Aorta (tissue), 5 donors: Measurements from ENCODE around the gene FEZF2. TPM values are rescaled to one million over a fixed set of nuclear protein-coding genes. Genes with fewer than 3 reads are reported as not detected.

Experiments
- ATAC-seq: fragments of 200-7000 bp; cut with Tn5 transposase; one replicate; pipeline ENCODE4 v1.9.1; 2022; ENCODE audit warnings: moderate library complexity; ENCODE audit not compliant: low FRiP score
- DNase-seq, 2 donors: peaks; one replicate each; pipeline ENCODE4 v3.0.0-alpha.2; 2020
- H3K27ac ChIP-seq, 2 donors: one replicate each; pipeline ENCODE4 v1.5.1; 2013; ENCODE audit warnings: low read length in 2 of 2, mild to moderate bottlenecking in 2 of 2, moderate library complexity in 2 of 2, control low read depth in 1 of 2, inconsistent platforms in 1 of 2, low read depth in 1 of 2
- H3K27me3 ChIP-seq, 2 donors: one replicate each; pipeline ENCODE4 v1.6.1; 2013; ENCODE audit warnings: control low read depth in 1 of 2, low read length in 1 of 2, mild to moderate bottlenecking in 1 of 2, moderate library complexity in 1 of 2; ENCODE audit not compliant: insufficient read depth in 2 of 2, control insufficient read depth in 1 of 2
- H3K36me3 ChIP-seq, 2 donors: one replicate each; pipeline ENCODE4 v1.6.1; 2013; ENCODE audit warnings: control low read depth in 1 of 2, low read length in 1 of 2, mild to moderate bottlenecking in 1 of 2; ENCODE audit not compliant: insufficient read depth in 2 of 2, control insufficient read depth in 1 of 2
- H3K4me1 ChIP-seq, 2 donors: one replicate each; pipeline ENCODE4 v1.6.1; 2013; ENCODE audit warnings: low read length in 2 of 2, control low read depth in 1 of 2, mild to moderate bottlenecking in 1 of 2, moderate library complexity in 1 of 2; ENCODE audit not compliant: insufficient read depth in 2 of 2, control insufficient read depth in 1 of 2
- H3K4me3 ChIP-seq, 2 donors: one replicate each; pipeline ENCODE4 v1.5.1; 2013; ENCODE audit warnings: low read length in 2 of 2, control low read depth in 1 of 2, mild to moderate bottlenecking in 1 of 2
- H3K9me3 ChIP-seq: one replicate; pipeline ENCODE4 v1.6.1; 2013; ENCODE audit warnings: mild to moderate bottlenecking, low read length; ENCODE audit not compliant: control insufficient read depth
- WGBS, 2 donors: extraction: QIAGEN DNeasy Blood & Tissue Kit; methylation state at CpG; one replicate each; pipeline ENCODE4 v1.1.7; 2013; 5-methylcytosine and 5-hydroxymethylcytosine counted together
- intact Hi-C, 2 donors: fragments of 100-400 bp; cut with DNase I; formaldehyde crosslinking; loops; one replicate each; pipeline versions ENCODE4 v1.14.2 to v1.15.0; 2022
- polyA plus RNA-seq, 2 donors: library from polyadenylated mRNA; stranded (reverse); fragments of 200-250 nt; gene quantifications; one replicate each; pipeline ENCODE4 v1.2.3, GENCODE V29; 2013
- total RNA-seq, 2 donors: library from RNA; stranded (reverse); fragmentation: NEBNext Ultra II Directional; extraction: Animal tissue kit (Norgen Biotek cat#: 25700); gene quantifications; one replicate each; pipeline ENCODE4 v1.2.1, GENCODE V29; 2021
- donor health status: healthy with polysubstance abuse.
- donor health status: Bipolar disorder and iron deficiency.
- donor health status: DM: no; HTN: no; CAD: no.
- donor health status: DM: no; HTN: no; CAD: no.
- donor health status: DM: yes; HTN: yes; CAD: no.

Gene FEZF2
- total and polyA plus RNA-seq, 4 donors: not detected

DNA sequence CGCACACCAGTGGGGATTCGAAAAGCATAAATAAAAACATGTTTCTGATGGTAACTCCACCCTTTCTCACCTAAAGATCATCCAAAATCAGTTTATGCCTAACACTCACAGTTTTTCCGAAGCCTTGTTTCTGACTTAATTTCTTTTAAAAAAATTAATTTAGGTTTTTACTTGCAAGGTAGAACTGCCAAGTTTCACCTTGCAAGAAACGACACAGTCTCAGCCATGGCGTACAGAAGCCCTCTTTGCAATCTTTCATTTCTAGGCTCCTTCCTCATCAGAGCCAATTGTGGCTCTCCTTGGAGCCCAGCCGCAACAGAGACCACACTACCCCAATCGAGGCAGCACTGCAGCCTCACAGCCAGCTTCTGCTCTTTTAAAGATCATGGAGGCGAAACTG is 31.0 kb upstream of the FEZF2 start:
- H3K4me1 ChIP-seq: no peaks in the 10 kb centered on the region
- ATAC-seq (no peak), DNase-seq (no peak)
- no peak overlapping the region for H3K4me3 ChIP-seq
- H3K27me3 ChIP-seq: peaks cover 0 to 2% of the 10 kb centered on the region in 2 donors
- H3K36me3 ChIP-seq: no peaks in the 10 kb centered on the region
- intact Hi-C loops: no loop called here
- WGBS, 2 donors: 81 to 85% methylated on average over 8 of the region's 8 CpGs
- no peaks in the 10 kb centered on the region for H3K9me3 ChIP-seq
- H3K27ac ChIP-seq: no peak overlapping the region

- ATAC-seq: no peak
- H3K4me3 ChIP-seq: no peak overlapping the region
- DNase-seq: no peak
- H3K9me3 ChIP-seq: no peaks in the 10 kb centered on the region
- no peak overlapping the region for H3K27ac ChIP-seq
- H3K27me3 ChIP-seq: peaks cover 0 to 2% of the 10 kb centered on the region in 2 donors
- 69 to 82% methylated on average over 3 of the region's 3 CpGs for WGBS, 2 donors
- intact Hi-C loops: no loop called here
- no peaks in the 10 kb centered on the region for H3K4me1 ChIP-seq
- no peaks in the 10 kb centered on the region for H3K36me3 ChIP-seq
These were observed 30.4 kb upstream of the FEZF2 start for GRCh38 chr3:62403765-62404164.

DNA sequence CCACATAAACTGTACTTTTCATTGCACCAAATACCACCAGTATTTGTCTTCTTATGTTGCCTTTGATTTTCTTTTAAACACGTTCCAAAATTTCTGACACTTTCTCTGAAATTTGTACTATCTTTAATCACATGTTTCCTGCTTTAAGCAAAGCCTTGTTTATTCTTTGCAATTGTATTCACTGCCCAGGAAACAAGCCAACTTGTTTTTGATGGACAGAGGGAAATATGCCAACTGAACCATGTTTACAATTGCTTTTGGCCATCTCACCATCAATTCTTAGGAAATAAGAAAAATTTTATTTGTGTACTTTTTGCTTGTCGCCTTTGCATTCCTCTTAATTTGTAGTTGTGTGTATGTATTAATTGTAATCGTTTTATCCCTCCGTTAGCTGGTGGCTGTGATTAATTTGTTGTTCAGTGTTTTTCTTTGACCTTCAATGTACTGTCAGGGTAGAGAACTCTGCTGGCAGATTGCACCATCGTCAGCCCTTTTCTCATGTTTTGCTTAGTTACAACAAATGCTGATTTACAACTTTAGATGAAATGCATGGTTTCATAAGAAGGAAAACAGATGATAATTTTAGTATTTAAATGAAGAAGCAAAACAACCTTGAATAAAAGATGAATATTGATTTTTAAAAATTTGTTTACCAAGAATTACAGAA is 19.4 kb upstream of the FEZF2 start:
- intact Hi-C loops: no loop called here
- no peak for DNase-seq
- H3K4me1 ChIP-seq: no peaks in the 10 kb centered on the region
- H3K36me3 ChIP-seq: no peaks in the 10 kb centered on the region
- H3K4me3 ChIP-seq: no peak overlapping the region
- no peak overlapping the region for H3K27ac ChIP-seq
- 46 to 59% methylated on average over 5 of the region's 5 CpGs for WGBS, 2 donors
- H3K9me3 ChIP-seq: peaks cover 4% of the 10 kb centered on the region
- H3K27me3 ChIP-seq: no peaks in the 10 kb centered on the region
- ATAC-seq: no peak

DNA sequence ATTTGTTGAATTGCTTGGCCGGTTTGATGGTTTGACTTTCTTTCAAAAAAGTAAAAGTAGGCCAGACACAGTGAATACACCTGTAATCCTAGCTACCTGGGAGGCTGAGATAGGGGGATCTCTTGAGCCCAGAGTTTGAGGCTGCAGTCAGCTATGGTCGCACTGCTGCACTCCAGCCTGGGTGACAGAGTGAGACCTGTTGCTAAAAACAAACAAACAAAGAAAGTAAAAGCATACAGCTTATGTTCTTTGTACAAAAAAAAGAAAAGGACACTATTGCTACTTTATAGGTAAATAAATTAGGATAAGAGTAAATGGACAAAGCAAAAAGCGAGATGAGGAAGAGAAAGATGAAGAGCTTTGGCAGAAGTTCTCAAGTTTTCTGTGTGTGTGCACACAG is 13.9 kb upstream of the FEZF2 start:
- DNase-seq: no peak
- intact Hi-C loops: no loop called here
- H3K27me3 ChIP-seq: no peaks in the 10 kb centered on the region
- no peak for ATAC-seq
- WGBS, 2 donors: 75 to 82% methylated on average over 3 of the region's 3 CpGs
- H3K27ac ChIP-seq: no peak overlapping the region
- H3K4me3 ChIP-seq: no peak overlapping the region
- H3K4me1 ChIP-seq: no peaks in the 10 kb centered on the region
- no peaks in the 10 kb centered on the region for H3K36me3 ChIP-seq
- H3K9me3 ChIP-seq: peaks cover 4% of the 10 kb centered on the region

GRCh38 chr3:62379321-62379798 is 6.0 kb upstream of the FEZF2 start:
- H3K27me3 ChIP-seq: peaks cover 0 to 2% of the 10 kb centered on the region in 2 donors
- ATAC-seq: no peak
- H3K4me1 ChIP-seq: no peaks in the 10 kb centered on the region
- DNase-seq: no peak
- H3K4me3 ChIP-seq: no peak overlapping the region
- intact Hi-C loops: no loop called here
- H3K27ac ChIP-seq: no peak overlapping the region
- 7% methylated on average over 21 of the region's 21 CpGs for WGBS, 2 donors
- no peaks in the 10 kb centered on the region for H3K9me3 ChIP-seq
- no peaks in the 10 kb centered on the region for H3K36me3 ChIP-seq

DNA sequence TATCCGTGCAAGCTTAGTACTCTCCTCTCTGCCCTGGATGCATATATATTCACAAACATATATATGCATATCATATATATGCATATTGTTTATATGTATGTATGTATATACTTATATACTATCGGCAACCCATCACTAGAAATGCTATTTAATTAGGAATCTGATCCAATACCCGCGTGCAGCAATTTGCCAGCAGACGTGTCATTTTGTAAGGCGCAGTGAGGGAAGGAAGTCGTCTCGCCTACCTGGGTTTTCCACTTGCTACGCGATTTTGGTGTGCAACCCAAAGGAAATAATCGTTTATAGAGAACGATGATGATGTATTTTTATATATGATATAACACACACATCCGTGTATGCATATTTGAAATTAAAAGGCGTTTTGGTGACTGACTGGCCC is 5.6 kb upstream of the FEZF2 start:
- DNase-seq (no peak), ATAC-seq (no peak)
- no peak overlapping the region for H3K4me3 ChIP-seq
- intact Hi-C loops: no loop called here
- no peaks in the 10 kb centered on the region for H3K4me1 ChIP-seq
- H3K9me3 ChIP-seq: no peaks in the 10 kb centered on the region
- WGBS, 2 donors: 13 to 14% methylated on average over 14 of the region's 14 CpGs
- no peak overlapping the region for H3K27ac ChIP-seq
- H3K27me3 ChIP-seq: peaks cover 0 to 2% of the 10 kb centered on the region in 2 donors
- no peaks in the 10 kb centered on the region for H3K36me3 ChIP-seq

- intact Hi-C loops: no loop called here
- no peak overlapping the region for H3K27ac ChIP-seq
- no peak overlapping the region for H3K4me3 ChIP-seq
- no peaks in the 10 kb centered on the region for H3K36me3 ChIP-seq
- no peaks in the 10 kb centered on the region for H3K4me1 ChIP-seq
- H3K9me3 ChIP-seq: no peaks in the 10 kb centered on the region
- ATAC-seq (no peak), DNase-seq (no peak)
- H3K27me3 ChIP-seq: peaks cover 0 to 2% of the 10 kb centered on the region in 2 donors
- WGBS, 2 donors: 2 to 4% methylated on average over 29 of the region's 29 CpGs
These were observed 5.0 kb upstream of the FEZF2 start for GRCh38 chr3:62378311-62378789.

DNA sequence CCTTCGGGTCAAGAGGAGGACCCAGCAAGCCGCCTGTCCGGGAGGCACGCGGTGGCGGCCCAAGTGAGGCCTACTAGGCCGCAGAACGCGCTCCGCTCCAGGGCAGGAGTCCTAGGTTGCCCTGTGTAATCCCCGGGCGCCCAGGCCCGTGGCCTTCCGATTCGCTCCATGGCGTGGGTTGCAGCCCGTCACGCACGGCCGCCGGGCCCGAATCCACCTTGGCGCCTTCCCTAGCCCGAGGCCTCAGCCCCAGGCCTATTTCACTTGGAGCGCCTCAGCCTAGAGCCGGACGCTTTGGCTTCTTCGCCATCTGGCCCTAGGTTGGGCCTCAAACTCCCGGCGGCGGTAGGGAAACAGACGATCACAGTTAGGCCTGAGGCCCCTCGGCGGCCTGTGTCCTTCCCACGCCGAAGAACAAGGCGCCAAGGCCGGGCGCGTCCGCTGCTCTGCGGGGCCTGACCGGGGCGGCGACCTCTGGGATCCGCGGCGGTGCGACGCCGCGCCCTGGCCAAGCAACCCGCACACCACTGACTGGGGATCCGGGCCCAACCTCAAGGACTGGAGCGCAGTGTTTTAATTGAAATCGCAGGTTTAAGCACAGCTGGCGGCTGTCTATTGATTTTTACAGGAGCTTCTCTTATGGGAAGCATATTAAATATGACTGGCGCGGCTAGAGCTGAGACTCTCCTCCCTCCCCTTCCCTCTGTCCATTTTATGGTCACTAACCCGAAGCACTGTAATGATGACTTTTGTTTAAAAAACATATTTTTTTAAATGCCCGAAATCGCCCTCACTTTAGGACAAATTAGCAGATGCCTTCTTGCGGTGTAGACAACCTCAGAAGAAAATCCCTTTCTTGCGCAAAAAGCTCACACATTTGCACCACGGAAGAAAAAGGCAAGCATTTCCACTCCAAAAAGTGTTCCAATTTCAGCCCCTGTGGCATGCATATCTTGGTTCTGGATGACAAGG is 3.8 kb upstream of the FEZF2 start:
- no peak for DNase-seq
- Histone ChIP-seq H3K4me3 (no peak overlapping the region), H3K27ac (no peak overlapping the region), H3K4me1 (no peaks in the 10 kb centered on the region), H3K36me3 (no peaks in the 10 kb centered on the region), H3K27me3 (peaks cover 0 to 2% of the 10 kb centered on the region in 2 donors), H3K9me3 (no peaks in the 10 kb centered on the region)
- ATAC-seq: no peak
- intact Hi-C loops: no loop called here
- 35 to 36% methylated on average over 63 to 65 of the region's 65 CpGs for WGBS, 2 donors

DNA sequence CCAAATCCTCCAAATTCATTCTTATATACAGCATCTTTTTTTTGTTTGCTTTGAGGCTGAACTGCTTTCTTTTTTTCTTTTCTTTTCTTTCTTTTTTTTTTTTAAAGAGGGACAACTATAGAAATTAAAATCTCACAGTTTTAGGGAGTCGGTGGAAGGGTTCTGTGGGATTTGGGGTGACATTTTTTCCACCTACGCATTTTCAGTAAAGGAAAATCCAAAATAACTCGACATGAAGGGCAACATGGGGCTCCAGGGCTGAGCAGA is 3.0 kb upstream of the FEZF2 start:
- WGBS, 2 donors: 61 to 64% methylated on average over 3 of the region's 3 CpGs
- H3K4me3 ChIP-seq: no peak overlapping the region
- H3K27me3 ChIP-seq: no peaks in the 10 kb centered on the region
- H3K27ac ChIP-seq: no peak overlapping the region
- ATAC-seq: no peak
- no peak for DNase-seq
- intact Hi-C loops: no loop called here
- no peaks in the 10 kb centered on the region for H3K9me3 ChIP-seq
- no peaks in the 10 kb centered on the region for H3K36me3 ChIP-seq
- H3K4me1 ChIP-seq: no peaks in the 10 kb centered on the region
